IPS-18c (cell line): ENCODE measurements around the gene CLEC14A.

ENCODE experiments used
- H3K4me3 ChIP-seq: 2 replicates; pipeline ENCODE4 v1.7.0; 2013; ENCODE audit warnings: low read depth, mild to moderate bottlenecking, low read length, moderate library complexity; ENCODE audit not compliant: insufficient read depth
- H3K9me3 ChIP-seq: one replicate; pipeline ENCODE4 v1.6.1; 2013; ENCODE audit warnings: mild to moderate bottlenecking, low read length, moderate library complexity; ENCODE audit not compliant: control insufficient read depth, insufficient read depth

CLEC14A gene

GRCh38 chr14:38210587-38211216, 45.2 kb downstream of the CLEC14A start:
- Histone ChIP-seq H3K4me3 (no peak overlapping the region; the same call in 1 of the 2 replicates), H3K9me3 (peaks cover 2% of the 10 kb centered on the region)

- peaks cover 2% of the 10 kb centered on the region for H3K9me3 ChIP-seq
- peak overlapping the region; percentile 45; the same call in 1 of the 2 replicates for H3K4me3 ChIP-seq
Observed at GRCh38 chr14:38209572-38210557, 46.0 kb downstream of the CLEC14A start.

- Histone ChIP-seq H3K4me3 (peak overlapping the region; percentile 45; the same call in 1 of the 2 replicates), H3K9me3 (peaks cover 2% of the 10 kb centered on the region)
Observed at GRCh38 chr14:38208618-38209562, 47.0 kb downstream of the CLEC14A start.

GRCh38 chr14:38207736-38208617, 47.9 kb downstream of the CLEC14A start, which contains the start of gene SSTR1:
SSTR1 (plus strand) TSS chr14:38207904; CDS start chr14:38209390, 1,486 bp downstream.
- H3K9me3 ChIP-seq, result peaks cover 2% of the 10 kb centered on the region
- H3K4me3 ChIP-seq, result peak within 1 kb of the TSS; percentile 45; the same call in 1 of the 2 replicates

GRCh38 chr14:38207377-38207735, 48.5 kb downstream of the CLEC14A start:
- peaks cover 2% of the 10 kb centered on the region for H3K9me3 ChIP-seq
- H3K4me3 ChIP-seq, result no peak overlapping the region

- Histone ChIP-seq H3K4me3 (no peak overlapping the region), H3K9me3 (peaks cover 2% of the 10 kb centered on the region)
Observed at GRCh38 chr14:38206689-38207376, 49.1 kb downstream of the CLEC14A start.

- H3K4me3 ChIP-seq, result no peak overlapping the region
- peaks cover 2% of the 10 kb centered on the region for H3K9me3 ChIP-seq
Observed at GRCh38 chr14:38205949-38206665, 49.8 kb downstream of the CLEC14A start.

GRCh38 chr14:38205119-38205813, 50.6 kb downstream of the CLEC14A start:
- Histone ChIP-seq H3K9me3 (peaks cover 2% of the 10 kb centered on the region), H3K4me3 (no peak overlapping the region)

- H3K9me3 ChIP-seq, result peaks cover 2% of the 10 kb centered on the region
Observed at GRCh38 chr14:38204719-38205115, 51.2 kb downstream of the CLEC14A start.

More at GRCh38 chr14:38204719-38205115, 51.2 kb downstream of the CLEC14A start:
- no peak overlapping the region for H3K4me3 ChIP-seq
